HCT116 (cell line): ENCODE results near the gene PDPK1. TPM values are rescaled to one million over a fixed set of nuclear protein-coding genes. Genes with fewer than 3 reads are reported as not detected.
A peak's percentile ranks its signal among the peaks of the same experiment; 100 is the strongest.
"Not testable (repeated sequence)": the region's sequence is repeated elsewhere in the genome, so short reads cannot be mapped to it uniquely, and the experiment has no call there.

ENCODE experiments used
- ATAC-seq: fragments of 200-7000 bp; cut with Tn5 transposase; 2 replicates; pipeline ENCODE4 v1.9.1; 2020; ENCODE audit warnings: mild to moderate bottlenecking, moderate library complexity
- BruUV-seq: library from RNA; stranded (reverse); fragments of 400-500 nt; replicated peaks from 2 replicates; lab custom pipeline; 2021; lab: Mats Ljungman, UMichigan
- CTCF ChIA-PET: fragments of 300-600 bp; sonication (Branson Sonifier 250); formaldehyde crosslinking; loops from one replicate; lab custom pipeline; 2021; ENCODE audit warnings: antibody characterized with exemption; lab: Charles Lee
- POLR2A ChIA-PET: fragments of 300-600, 350-600 bp; sonication (Branson Sonifier 250); formaldehyde crosslinking; loops from one replicate; lab custom pipeline; 2021; ENCODE audit warnings: antibody characterized with exemption; lab: Charles Lee
- RAD21 ChIA-PET, 2 experiments: fragments of 300-600 bp; sonication (Branson Sonifier 250); formaldehyde crosslinking; loops; one replicate each; lab custom pipeline; 2023; ENCODE audit warnings: low total read pairs in 2 of 2; ENCODE audit not compliant: uncharacterized antibody in 2 of 2, unreplicated experiment in 2 of 2, low non-redundant PET in 1 of 2; lab: Charles Lee
- DNase-seq: peaks from one replicate; pipeline ENCODE4 v3.0.0-alpha.2; 2010; ENCODE audit warnings: low read depth, low spot score
- H2AFZ ChIP-seq: fragments of 200-600 bp; shearing (Covaris generic), sonication (generic); 2 replicates; pipeline ENCODE4 v1.6.1; 2017; ENCODE audit warnings: low read depth, mixed run types, mixed read lengths, antibody characterized with exemption, low read length; ENCODE audit not compliant: poor library complexity, severe bottlenecking
- H3K27ac ChIP-seq: 2 replicates; pipeline ENCODE4 v1.5.1; 2012; ENCODE audit warnings: low read depth, low read length
- H3K27me3 ChIP-seq: fragments of 200-600 bp; sonication (generic); 2 replicates; pipeline ENCODE4 v1.6.1; 2016; ENCODE audit warnings: mixed run types, low read length, mixed read lengths; ENCODE audit not compliant: insufficient read depth
- H3K36me3 ChIP-seq, 2 experiments: fragments of 200-500 bp in 1 of 2; fragments of 200-600 bp in 1 of 2; sonication (Bioruptor generic) in 1 of 2; sonication (generic) in 1 of 2; 2 replicates each; pipeline versions ENCODE4 v1.5.1 to v1.6.1; 2014 to 2016; ENCODE audit warnings: low read length in 2 of 2, inconsistent platforms in 1 of 2, mixed read lengths in 1 of 2, mixed run types in 1 of 2; ENCODE audit not compliant: insufficient read depth in 2 of 2, control insufficient read depth in 1 of 2
- H3K4me1 ChIP-seq, 2 experiments: fragments of 200-600 bp in 1 of 2; sonication (generic) in 1 of 2; 2 replicates each; pipeline versions ENCODE4 v1.5.1 to v1.6.1; 2012 to 2017; ENCODE audit warnings: low read length in 2 of 2, inconsistent platforms in 1 of 2, mild to moderate bottlenecking in 1 of 2, mixed read lengths in 1 of 2, mixed run types in 1 of 2, moderate library complexity in 1 of 2; ENCODE audit not compliant: insufficient read depth in 2 of 2, control insufficient read depth in 1 of 2
- H3K4me2 ChIP-seq: fragments of 200-600 bp; sonication (generic); 2 replicates; pipeline ENCODE4 v1.6.1; 2017; ENCODE audit warnings: mixed run types, low read length, mixed read lengths
- H3K4me3 ChIP-seq, 2 experiments: fragments of 200-600 bp in 1 of 2; sonication (generic) in 1 of 2; replicated peaks in 1 of 2; 2 replicates each; pipeline ENCODE4 v1.5.1; 2011 to 2016; ENCODE audit warnings: low read length in 2 of 2, control low read depth in 1 of 2, low read depth in 1 of 2, mild to moderate bottlenecking in 1 of 2, mixed read lengths in 1 of 2, mixed run types in 1 of 2
- H3K79me2 ChIP-seq: fragments of 200-600 bp; sonication (generic); 2 replicates; pipeline ENCODE4 v1.6.1; 2017; ENCODE audit warnings: mild to moderate bottlenecking, mixed run types, low read length, moderate library complexity, mixed read lengths; ENCODE audit not compliant: insufficient read depth
- H3K9ac ChIP-seq: fragments of 200-600 bp; sonication (generic); 2 replicates; pipeline ENCODE4 v1.6.1; 2016; ENCODE audit warnings: low read length, mixed read lengths
- H3K9me2 ChIP-seq: fragments of 200-600 bp; sonication (generic), shearing (Covaris generic); 2 replicates; pipeline ENCODE4 v1.6.1; 2017; ENCODE audit warnings: mixed run types, mild to moderate bottlenecking, moderate library complexity; ENCODE audit not compliant: insufficient read depth
- H3K9me3 ChIP-seq, 2 experiments: fragments of 200-500 bp in 1 of 2; fragments of 200-600 bp in 1 of 2; sonication (Bioruptor generic) in 1 of 2; sonication (generic) in 1 of 2; 2 replicates each; pipeline ENCODE4 v1.6.1; 2014 to 2017; ENCODE audit warnings: low read length in 2 of 2, mixed read lengths in 2 of 2, inconsistent platforms in 1 of 2, low read depth in 1 of 2, mild to moderate bottlenecking in 1 of 2, mixed run types in 1 of 2, moderate library complexity in 1 of 2; ENCODE audit not compliant: control insufficient read depth in 1 of 2, insufficient read depth in 1 of 2
- H4K20me1 ChIP-seq: fragments of 200-600 bp; sonication (generic), shearing (Covaris generic); 2 replicates; pipeline ENCODE4 v1.6.1; 2017; ENCODE audit warnings: mixed run types, mild to moderate bottlenecking, moderate library complexity; ENCODE audit not compliant: insufficient read depth
- CTCF ChIP-seq, 3 experiments: fragments of 200-600 bp in 1 of 3; sonication (generic) in 1 of 3; IDR thresholded peaks in 2 of 3; conservative IDR thresholded peaks in 1 of 3; 2 replicates each; pipeline ENCODE4 v1.5.1; 2012 to 2017; ENCODE audit warnings: low read depth in 2 of 3, low read length in 2 of 3, antibody characterized with exemption in 1 of 3, borderline replicate concordance in 1 of 3, control low read depth in 1 of 3, mild to moderate bottlenecking in 1 of 3, mixed read lengths in 1 of 3, mixed run types in 1 of 3, moderate library complexity in 1 of 3; ENCODE audit not compliant: insufficient read depth in 1 of 3
- EGR1 ChIP-seq: IDR thresholded peaks from 2 replicates; pipeline ENCODE4 v1.6.1; 2012; ENCODE audit warnings: low read depth
- EZH2phosphoT487 ChIP-seq: fragments of 200-600 bp; IDR thresholded peaks from 2 replicates; pipeline ENCODE4 v1.6.1; 2018; ENCODE audit warnings: antibody characterized with exemption, borderline replicate concordance
- JUND ChIP-seq: IDR thresholded peaks from 2 replicates; pipeline ENCODE4 v1.6.1; 2012
- POLR2A ChIP-seq: IDR thresholded peaks from 2 replicates; pipeline ENCODE4 v1.7.0; 2011; ENCODE audit warnings: borderline replicate concordance; ENCODE audit not compliant: insufficient read depth, insufficient read length; ENCODE audit errors: extremely low read depth
- POLR2AphosphoS5 ChIP-seq: IDR thresholded peaks from 2 replicates; pipeline ENCODE4 v1.6.1; 2011; ENCODE audit warnings: mild to moderate bottlenecking, low read depth, low read length, moderate library complexity
- RAD21 ChIP-seq: IDR thresholded peaks from 2 replicates; pipeline ENCODE4 v1.6.1; 2012; ENCODE audit warnings: low read depth, mild to moderate bottlenecking
- SRF ChIP-seq: IDR thresholded peaks from 2 replicates; pipeline ENCODE4 v1.6.1; 2012; ENCODE audit warnings: low read depth
- TCF7L2 ChIP-seq: IDR thresholded peaks from 2 replicates; pipeline ENCODE4 v1.7.0; 2011; ENCODE audit warnings: borderline replicate concordance, inconsistent platforms; ENCODE audit not compliant: insufficient read depth, insufficient read length; ENCODE audit errors: extremely low read depth
- YY1 ChIP-seq: IDR thresholded peaks from 2 replicates; pipeline ENCODE4 v1.6.1; 2011; ENCODE audit warnings: low read length, low read depth, moderate library complexity, mild to moderate bottlenecking; ENCODE audit not compliant: insufficient replicate concordance; ENCODE audit errors: extremely low read depth
- ZFX ChIP-seq: fragments of 450-650 bp; IDR thresholded peaks from 2 replicates; pipeline ENCODE4 v1.6.1; 2017
- intact Hi-C: fragments of 100-400 bp; cut with micrococcal nuclease; formaldehyde crosslinking; loops from 2 replicates; pipeline ENCODE4 v1.10.0; 2022
- total RNA-seq: library from RNA; stranded (reverse); gene quantifications from one replicate; pipeline ENCODE4 v1.2.1, GENCODE V29; 2021; ENCODE audit not compliant: unreplicated experiment
- TF ChIP-seq, protein P1 (sequence below): IDR thresholded peaks from 2 replicates; pipeline ENCODE4 v1.6.1; 2012
- TF ChIP-seq, protein P2 (sequence below): IDR thresholded peaks from 2 replicates; pipeline ENCODE4 v1.6.1; 2012; ENCODE audit warnings: low read depth

The PDPK1 gene
- total RNA-seq, 1 experiment from 2014 or later = 36.1 TPM

DNA sequence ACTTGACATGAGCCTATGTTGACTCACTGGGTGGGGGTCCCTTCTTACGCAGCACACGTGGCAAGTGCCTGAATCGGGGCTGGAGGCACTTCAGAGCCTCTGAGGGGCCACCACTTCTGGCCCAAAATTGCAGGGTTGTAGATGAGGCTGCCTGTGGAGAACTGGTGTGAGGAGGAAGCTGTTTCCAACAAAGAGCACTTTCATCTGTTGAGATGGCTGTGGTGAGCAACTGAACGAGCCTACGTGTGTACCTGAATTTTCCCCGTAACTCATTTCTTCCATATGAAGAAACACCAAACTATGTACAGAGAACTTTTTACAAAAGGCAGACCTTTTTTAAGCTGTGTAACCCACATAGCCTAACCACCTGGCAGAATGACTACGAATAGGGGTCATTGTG is 64.4 kb downstream of the PDPK1 start:
- H3K9me2 ChIP-seq, BruUV-seq, H3K36me3 ChIP-seq, RAD21 ChIA-PET, H4K20me1 ChIP-seq, H3K27me3 ChIP-seq, intact Hi-C loops, H3K4me1 ChIP-seq, H3K27ac ChIP-seq, DNase-seq, H3K9me3 ChIP-seq, H2AFZ ChIP-seq, H3K4me2 ChIP-seq, POLR2A ChIA-PET, H3K4me3 ChIP-seq, ATAC-seq, CTCF ChIA-PET, H3K9ac ChIP-seq: not testable (repeated sequence)
- H3K79me2 ChIP-seq = peaks cover 21% of the 10 kb centered on the region

GRCh38 chr16:2603165-2604015 is 65.6 kb downstream of the PDPK1 start:
- Histone ChIP-seq H3K36me3 (peaks cover 0 to 3% of the 10 kb centered on the region in 2 experiments; a peak in 1 of 4 replicates), H3K4me2 (peak overlapping the region; percentile 82), H3K9me2 (no peaks in the 10 kb centered on the region), H3K27ac (peak overlapping the region; percentile 74), H3K4me3 (peak overlapping the region; percentile 94 to 98), H3K9ac (peak overlapping the region; percentile 88), H3K27me3 (no peaks in the 10 kb centered on the region), H3K4me1 (peaks cover 0 to 6% of the 10 kb centered on the region in 2 experiments; a peak in 2 of 4 replicates), H4K20me1 (no peaks in the 10 kb centered on the region), H3K9me3 (no peaks in the 10 kb centered on the region), H2AFZ (peak overlapping the region; percentile 63), H3K79me2 (peaks cover 30% of the 10 kb centered on the region)
- ChIA-PET RAD21 (no interaction called here), POLR2A (interaction anchor here (1.2 kb wide), 1 partner anchor 73 kb away, joined by 3 read pairs; no protein-coding TSS in a partner anchor), CTCF (no interaction called here)
- DNase-seq (peak; percentile 94), ATAC-seq (peak; percentile 94)
- BruUV-seq = TSS peak; percentile 59
- intact Hi-C loops = no loop called here
- TF ChIP-seq YY1 (peak; percentile 93), JUND (peak; percentile 72), CTCF (IDR thresholded peaks at IDR 0.05 in 2 of 3, conservative IDR thresholded peaks at IDR 0.05 in 1 of 3; ENCODE audit: borderline replicate concordance in 1 of 3, insufficient read depth in 1 of 3, low read depth in 2 of 3, low read length in 2 of 3) (no peak), POLR2AphosphoS5 (peak; percentile 98), ZFX (peak; percentile 64; the same call in 1 of the 2 replicates), POLR2A (peak; percentile 94), SRF (peak; percentile 94), EGR1 (peak; percentile 92), TCF7L2 (peak; percentile 65), RAD21 (no peak), EZH2phosphoT487 (no peak)
- TF ChIP-seq, protein P1, sequence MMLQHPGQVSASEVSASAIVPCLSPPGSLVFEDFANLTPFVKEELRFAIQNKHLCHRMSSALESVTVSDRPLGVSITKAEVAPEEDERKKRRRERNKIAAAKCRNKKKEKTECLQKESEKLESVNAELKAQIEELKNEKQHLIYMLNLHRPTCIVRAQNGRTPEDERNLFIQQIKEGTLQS = no peak
- TF ChIP-seq, protein P2, sequence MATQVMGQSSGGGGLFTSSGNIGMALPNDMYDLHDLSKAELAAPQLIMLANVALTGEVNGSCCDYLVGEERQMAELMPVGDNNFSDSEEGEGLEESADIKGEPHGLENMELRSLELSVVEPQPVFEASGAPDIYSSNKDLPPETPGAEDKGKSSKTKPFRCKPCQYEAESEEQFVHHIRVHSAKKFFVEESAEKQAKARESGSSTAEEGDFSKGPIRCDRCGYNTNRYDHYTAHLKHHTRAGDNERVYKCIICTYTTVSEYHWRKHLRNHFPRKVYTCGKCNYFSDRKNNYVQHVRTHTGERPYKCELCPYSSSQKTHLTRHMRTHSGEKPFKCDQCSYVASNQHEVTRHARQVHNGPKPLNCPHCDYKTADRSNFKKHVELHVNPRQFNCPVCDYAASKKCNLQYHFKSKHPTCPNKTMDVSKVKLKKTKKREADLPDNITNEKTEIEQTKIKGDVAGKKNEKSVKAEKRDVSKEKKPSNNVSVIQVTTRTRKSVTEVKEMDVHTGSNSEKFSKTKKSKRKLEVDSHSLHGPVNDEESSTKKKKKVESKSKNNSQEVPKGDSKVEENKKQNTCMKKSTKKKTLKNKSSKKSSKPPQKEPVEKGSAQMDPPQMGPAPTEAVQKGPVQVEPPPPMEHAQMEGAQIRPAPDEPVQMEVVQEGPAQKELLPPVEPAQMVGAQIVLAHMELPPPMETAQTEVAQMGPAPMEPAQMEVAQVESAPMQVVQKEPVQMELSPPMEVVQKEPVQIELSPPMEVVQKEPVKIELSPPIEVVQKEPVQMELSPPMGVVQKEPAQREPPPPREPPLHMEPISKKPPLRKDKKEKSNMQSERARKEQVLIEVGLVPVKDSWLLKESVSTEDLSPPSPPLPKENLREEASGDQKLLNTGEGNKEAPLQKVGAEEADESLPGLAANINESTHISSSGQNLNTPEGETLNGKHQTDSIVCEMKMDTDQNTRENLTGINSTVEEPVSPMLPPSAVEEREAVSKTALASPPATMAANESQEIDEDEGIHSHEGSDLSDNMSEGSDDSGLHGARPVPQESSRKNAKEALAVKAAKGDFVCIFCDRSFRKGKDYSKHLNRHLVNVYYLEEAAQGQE = no peak
